ENCODE measurements around the gene HDAC9. TPM values are rescaled to one million over a fixed set of nuclear protein-coding genes. Genes with fewer than 3 reads are reported as not detected.

HDAC9 gene
- 19.9 and 20.3 TPM in 2 replicates for total RNA-seq (2014; rRNA removed; shearing (Covaris generic))
- 8.6 and 13.3 TPM in 2 replicates for polyA plus RNA-seq (2015; cell fraction: cytosol; rRNA removed)
- 13.1 and 13.4 TPM in 2 replicates for polyA plus RNA-seq (2015; cell fraction: nucleus; rRNA removed)

DNA sequence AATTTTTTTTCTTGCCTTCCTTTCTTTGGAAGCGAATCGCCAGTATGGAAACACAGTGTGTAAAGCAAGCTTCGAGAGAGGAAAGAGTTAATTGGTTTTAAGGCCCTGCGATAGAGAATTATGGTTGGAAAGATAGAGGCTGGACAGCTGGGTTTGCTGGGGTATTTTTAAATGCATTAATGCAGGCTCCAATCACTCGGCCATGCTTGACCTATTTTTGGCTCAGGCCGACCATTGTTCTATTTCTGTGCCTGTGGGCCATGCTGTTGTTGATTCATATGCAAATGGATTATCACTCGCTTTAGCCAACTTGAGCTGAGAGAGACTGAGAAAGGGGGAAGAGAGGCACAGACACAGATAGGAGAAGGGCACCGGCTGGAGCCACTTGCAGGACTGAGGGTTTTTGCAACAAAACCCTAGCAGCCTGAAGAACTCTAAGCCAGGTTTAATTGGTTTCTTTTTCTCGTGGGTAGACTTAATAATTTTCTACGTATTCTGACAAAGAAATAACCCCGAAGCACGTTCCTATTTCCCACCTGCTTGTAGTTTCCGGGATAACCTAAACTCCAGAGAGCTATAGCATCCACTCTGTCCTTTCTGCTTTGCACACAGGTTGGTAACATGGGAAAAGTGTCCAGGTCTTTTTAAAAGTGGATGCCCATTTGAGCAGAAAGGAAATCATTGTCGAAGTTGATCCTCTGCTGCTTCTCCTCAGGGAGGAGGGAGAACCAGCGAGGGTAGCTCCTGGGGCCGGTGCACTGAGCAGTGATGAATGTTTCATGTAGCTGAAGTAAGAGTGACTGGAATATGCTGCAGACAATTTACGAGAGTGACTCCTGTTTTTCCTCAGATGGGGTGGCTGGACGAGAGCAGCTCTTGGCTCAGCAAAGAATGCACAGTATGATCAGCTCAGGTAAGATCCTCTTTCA lies at the start of gene HDAC9:
TSS of gene HDAC9 (plus strand) at position 338 of the 929 bp plus-strand sequence. CDS start at position 892, 554 bp downstream.
- peak; percentile 83 for DNase-seq (ENCODE audit: low read depth, low spot score)
- in situ Hi-C loops (cut with HindIII; ENCODE audit: low pct_unique_long_range_greater_than_20kb, low sequenced_read_pairs), result loop anchor here (25.0 kb wide), 1 partner anchor 133 kb away; no protein-coding TSS in a partner anchor

DNA sequence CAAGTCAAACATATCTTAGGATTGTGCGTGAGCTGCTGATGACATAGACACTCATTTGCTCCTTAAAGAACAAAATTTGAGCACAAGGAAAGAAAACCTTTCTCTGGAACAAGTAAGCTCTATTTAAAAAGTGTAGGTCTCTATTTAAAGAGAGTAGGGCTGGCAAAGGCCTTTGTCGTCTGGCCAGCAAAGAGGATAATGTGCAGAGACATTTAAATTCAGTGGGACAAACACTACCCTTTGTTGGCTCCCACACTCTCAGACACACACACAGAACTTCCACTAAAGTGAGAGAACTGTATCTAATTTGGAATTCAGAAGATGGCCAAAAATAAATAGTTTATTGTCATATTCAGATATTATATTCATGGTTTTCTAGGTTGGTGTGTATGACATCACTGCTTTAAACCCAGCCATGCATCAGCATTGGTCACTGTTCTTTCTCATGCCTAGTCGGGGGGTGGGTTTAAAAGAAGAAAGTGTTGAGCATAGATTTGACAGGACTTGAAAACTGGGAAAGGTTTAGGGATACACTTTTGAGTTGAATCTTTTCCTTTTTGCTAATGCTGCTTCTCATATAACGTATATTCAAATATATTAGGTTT lies 49.5 kb upstream of the HDAC9 start:
- DNase-seq (ENCODE audit: low read depth, low spot score), result peak; percentile 88
- in situ Hi-C loops (cut with HindIII; ENCODE audit: low pct_unique_long_range_greater_than_20kb, low sequenced_read_pairs), result no loop called here

DNA sequence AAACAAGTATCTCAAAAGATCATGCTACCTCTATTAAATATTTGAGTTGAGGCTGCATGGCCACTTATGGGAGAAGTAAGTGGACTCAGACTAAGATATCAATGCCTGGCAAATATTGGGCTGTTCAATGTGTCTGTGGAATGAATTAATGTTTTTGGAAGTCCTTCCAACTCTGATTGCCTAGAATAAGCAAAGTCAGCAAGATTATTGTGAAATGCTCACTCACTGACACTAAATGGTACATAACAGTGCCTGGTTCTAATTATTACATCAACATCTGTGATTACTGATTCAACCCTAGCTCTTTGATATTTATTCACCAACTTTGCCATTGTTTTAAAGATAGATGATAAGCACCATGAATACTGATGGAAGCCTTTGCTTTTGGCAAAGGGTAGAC lies 45.5 kb upstream of the HDAC9 start:
- in situ Hi-C loops (cut with HindIII; ENCODE audit: low pct_unique_long_range_greater_than_20kb, low sequenced_read_pairs), result no loop called here
- DNase-seq (ENCODE audit: low read depth, low spot score), result no peak

DNA sequence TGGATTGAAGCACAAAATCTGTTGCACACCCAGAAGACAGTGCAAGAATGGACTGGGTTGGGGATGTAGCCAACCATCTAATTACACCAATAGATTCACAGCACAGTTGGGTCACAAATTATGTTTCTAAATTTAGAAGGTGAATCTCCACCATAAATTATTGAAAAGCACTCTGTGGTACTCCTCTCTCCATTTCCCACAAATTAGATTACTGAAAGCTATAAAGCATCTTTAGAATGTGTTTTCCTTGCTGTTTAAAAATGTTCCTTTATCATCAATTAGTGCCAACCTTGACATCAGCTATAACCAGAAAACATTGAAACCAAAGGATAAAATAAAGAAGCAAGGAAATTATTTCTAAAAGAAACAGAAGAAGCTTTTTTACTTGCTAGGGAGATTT lies 39.9 kb upstream of the HDAC9 start:
- DNase-seq (ENCODE audit: low read depth, low spot score), result no peak
- in situ Hi-C loops (cut with HindIII; ENCODE audit: low pct_unique_long_range_greater_than_20kb, low sequenced_read_pairs), result no loop called here

DNA sequence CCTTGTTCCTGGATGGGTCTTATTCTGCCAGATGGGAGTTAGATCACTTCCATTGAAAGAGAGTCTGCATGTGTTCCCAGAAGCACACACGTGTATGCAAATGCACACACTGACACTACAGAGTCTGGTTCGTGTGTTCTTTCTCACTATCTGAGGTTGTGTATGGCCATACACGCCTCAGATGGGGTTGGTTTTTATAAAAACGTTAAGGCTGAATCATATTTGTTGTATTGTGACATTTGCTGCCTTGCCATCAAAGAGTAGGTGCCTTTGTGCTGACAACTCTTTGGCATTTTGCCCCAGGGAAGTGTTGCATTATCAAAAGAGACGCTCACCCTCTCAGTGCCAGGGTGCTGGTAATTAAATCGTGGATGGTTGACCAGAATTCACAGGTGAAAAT lies 37.7 kb upstream of the HDAC9 start:
- DNase-seq (ENCODE audit: low read depth, low spot score), result peak; percentile 46
- in situ Hi-C loops (cut with HindIII; ENCODE audit: low pct_unique_long_range_greater_than_20kb, low sequenced_read_pairs), result no loop called here

DNA sequence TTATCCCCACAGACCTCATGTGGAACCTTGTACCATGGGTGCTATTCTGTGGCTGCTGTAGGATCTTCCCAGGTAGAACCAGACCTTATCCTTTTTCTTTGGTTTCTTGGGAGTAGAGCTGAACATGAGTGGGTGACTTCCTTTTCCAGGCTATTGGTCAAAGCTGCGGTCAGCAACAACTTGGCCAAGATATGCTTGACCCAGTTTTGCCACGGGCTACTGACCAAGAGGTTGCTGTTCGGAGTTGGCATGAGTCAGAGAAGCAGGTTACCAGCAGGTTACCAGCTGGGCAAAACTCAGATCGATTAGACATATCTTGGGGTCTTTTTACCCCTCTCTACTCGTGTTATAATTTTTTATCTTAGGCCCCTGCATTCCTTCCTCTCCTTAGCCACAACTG lies 36.7 kb upstream of the HDAC9 start:
- DNase-seq (ENCODE audit: low read depth, low spot score), result no peak
- in situ Hi-C loops (cut with HindIII; ENCODE audit: low pct_unique_long_range_greater_than_20kb, low sequenced_read_pairs), result no loop called here

DNA sequence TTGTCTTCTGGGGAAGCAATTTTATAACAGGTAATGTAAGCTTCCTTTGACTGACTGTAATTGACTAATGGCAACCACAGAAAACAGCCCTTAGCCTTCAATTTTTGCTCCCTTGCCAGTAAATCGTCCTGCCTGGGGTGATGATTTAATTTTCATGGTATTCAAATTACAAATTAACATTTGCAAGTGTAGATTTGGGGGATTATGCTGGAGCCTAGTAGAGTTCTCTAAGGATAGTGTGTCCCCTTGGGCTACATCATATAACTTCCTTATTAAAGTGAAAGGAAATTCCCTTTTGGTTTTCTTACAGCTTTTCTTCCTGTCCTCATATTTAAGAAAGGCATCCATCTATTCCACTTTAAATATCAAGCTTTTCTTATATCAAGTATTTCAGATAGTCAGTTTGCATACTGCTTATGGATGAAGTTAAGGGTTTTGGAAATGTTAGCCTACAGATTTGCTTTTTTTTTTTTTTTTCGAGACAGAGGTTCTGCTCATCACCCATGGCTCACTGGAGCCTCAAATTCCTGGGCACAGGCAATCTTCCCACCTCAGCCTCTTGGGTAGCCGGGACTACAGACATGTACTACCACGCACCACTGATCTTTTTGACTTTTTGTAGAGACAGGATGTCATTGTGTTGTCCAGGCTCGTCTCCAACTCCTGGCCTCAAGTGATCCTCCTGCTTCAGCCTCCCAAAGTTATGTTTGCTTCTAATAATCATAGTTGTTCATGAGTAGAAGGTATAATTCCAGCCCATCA lies 35.9 kb upstream of the HDAC9 start:
- in situ Hi-C loops (cut with HindIII; ENCODE audit: low pct_unique_long_range_greater_than_20kb, low sequenced_read_pairs), result no loop called here
- no peak for DNase-seq (ENCODE audit: low read depth, low spot score)

DNA sequence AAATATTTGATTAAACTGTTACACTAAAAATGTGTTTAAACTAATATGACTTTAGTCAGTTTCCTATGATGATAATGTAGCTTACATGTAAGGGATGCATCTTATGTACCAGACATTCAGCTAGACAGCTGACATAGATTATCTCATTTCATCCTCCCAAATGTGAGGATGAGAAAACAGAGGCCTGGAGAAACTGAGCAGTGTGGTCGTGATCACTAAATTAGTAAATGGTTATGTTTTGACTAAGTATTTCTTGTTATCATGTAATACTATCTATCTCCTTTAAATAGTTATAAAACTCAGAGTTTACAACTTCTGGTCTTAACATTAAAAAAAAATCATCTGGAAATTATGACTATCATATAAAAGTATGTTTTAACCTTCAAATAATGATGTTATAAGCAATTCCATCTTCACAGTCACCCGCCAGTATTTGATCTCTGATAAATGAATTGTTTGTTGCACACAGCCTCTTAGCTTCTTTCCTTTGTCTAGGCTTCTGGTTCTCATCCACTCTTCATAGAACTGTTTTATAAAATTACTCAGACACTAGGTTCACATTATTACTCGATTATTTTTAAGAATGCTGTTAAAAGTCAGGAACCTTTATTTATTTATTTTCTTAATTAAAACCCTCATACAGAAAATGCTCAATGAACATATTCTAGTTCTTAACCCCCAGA lies 33.6 kb upstream of the HDAC9 start:
- in situ Hi-C loops (cut with HindIII; ENCODE audit: low pct_unique_long_range_greater_than_20kb, low sequenced_read_pairs), result no loop called here
- no peak for DNase-seq (ENCODE audit: low read depth, low spot score)

DNA sequence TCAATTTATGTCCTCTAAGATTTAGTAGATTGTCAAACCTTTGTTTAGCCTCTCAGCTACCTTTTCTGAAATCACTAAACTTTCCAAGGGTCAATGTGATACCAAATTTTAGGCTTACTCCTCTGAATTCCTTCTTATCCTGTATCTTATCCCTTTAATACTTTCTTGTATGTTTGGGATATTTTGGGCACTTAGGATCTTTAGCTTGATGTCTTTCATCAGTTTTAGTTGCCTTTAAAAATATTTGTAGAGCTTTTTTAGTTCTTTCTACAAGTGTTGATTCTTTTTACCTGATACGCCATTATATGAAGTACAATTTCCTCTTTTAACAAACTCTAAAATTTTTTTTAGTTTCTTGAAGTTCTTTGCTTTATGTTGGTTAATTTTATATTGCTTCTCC lies 30.7 kb upstream of the HDAC9 start:
- in situ Hi-C loops (cut with HindIII; ENCODE audit: low pct_unique_long_range_greater_than_20kb, low sequenced_read_pairs), result no loop called here

DNA sequence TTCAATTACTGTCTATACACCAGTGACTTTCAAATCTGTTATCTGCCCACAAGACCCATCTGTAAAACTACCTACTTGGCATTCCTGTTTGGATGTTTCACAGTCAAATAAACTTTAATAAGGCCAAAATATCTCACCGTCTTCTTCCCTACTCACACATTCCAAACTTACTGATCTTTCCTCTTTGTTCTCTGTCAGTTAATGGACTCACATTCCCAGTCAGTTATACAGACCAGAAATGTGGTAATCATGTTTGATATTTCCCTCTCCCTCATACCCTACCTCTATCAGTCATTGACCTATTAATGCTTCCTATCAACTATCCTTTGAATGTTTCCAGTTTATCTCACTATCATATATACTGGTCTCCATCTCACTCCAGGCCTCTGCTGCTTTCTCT lies 28.5 kb upstream of the HDAC9 start:
- DNase-seq (ENCODE audit: low read depth, low spot score), result no peak
- in situ Hi-C loops (cut with HindIII; ENCODE audit: low pct_unique_long_range_greater_than_20kb, low sequenced_read_pairs), result no loop called here

More for the DNA sequence above, 30.7 kb upstream of the HDAC9 start:
- no peak for DNase-seq (ENCODE audit: low read depth, low spot score)

DNA sequence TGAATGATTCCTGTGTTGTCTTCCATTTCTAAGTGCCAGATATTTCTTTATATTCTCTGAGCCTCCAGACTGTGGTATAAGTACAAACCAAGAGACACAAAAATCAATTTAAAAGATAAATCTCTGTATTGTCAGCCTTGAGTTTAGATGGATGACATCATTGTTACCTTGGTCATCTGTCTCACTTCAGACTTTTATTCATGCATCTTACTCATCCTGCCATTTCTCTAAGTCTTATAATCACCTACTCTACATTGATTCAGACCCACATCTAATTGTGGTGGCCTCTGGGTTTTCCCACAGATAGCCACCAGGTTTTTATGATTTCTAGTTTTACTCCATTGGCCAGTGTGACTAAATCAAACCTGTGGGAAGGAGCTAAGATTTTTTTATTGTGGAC lies 26.8 kb upstream of the HDAC9 start:
- no peak for DNase-seq (ENCODE audit: low read depth, low spot score)
- in situ Hi-C loops (cut with HindIII; ENCODE audit: low pct_unique_long_range_greater_than_20kb, low sequenced_read_pairs), result no loop called here

DNA sequence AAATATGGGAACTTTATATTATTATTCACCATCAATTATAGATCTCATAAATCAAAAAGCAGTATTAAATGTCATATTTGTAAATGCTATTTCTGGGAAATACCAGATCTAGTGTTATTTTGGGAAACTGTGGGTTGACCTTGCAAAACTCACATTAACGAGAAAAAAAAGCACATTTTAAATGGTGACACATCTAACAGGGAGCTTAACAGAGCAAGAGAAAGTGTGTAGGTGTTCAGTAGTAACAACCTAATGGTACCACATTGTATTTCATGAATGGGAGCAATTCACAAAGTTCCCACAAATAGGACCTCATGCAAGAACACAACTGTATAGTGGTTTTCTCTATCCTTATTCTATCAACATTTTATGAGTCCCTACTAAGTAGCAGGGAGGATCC lies 26.2 kb upstream of the HDAC9 start:
- no peak for DNase-seq (ENCODE audit: low read depth, low spot score)
- in situ Hi-C loops (cut with HindIII; ENCODE audit: low pct_unique_long_range_greater_than_20kb, low sequenced_read_pairs), result no loop called here

DNA sequence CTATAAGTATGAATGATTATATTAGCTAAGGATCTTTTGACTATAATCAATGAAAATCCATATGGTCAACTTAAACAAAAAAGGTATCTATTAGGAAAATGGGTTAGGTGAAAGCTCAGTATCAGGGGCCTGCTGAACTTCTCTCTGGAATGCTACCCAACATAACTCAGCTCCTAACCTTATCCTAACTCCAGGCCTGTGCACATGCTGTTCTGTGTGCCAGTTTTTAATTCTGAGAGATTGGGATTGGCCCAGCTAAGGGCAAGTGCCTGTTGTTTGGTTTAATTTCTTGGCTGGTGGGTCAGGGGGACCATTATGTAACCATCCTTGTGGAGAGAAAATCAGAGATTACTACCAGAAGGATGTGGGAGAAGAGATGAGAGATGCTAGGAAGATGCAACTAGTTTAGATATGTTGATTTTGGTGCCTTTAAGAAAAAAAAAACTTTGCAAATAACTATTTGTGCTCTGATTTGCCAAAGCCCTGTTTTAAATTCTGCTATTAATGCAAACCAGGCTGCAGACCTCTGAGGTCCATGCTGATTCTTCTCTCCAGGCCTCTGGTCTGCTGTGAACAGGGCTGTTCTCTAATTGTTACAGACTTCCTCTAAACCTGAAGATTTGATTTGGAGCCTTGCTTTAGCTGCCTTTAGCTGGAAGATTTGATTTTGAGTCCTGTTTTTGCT lies 23.9 kb upstream of the HDAC9 start:
- no peak for DNase-seq (ENCODE audit: low read depth, low spot score)
- in situ Hi-C loops (cut with HindIII; ENCODE audit: low pct_unique_long_range_greater_than_20kb, low sequenced_read_pairs), result no loop called here

DNA sequence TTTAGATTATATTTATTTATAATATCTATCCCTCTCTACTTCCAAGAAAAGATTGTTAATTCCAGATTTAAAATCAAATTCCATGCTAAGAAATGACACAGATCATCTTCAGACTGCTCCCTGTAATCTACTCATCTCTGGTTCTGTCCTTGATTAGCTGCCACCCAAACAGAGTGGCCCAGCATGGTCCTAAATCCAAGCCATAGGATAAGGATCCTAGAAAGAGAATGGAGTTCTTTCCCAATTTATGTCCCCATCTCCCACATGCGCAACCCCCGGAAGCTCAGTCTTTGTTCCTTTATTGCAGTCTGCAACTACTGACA lies 23.4 kb upstream of the HDAC9 start:
- in situ Hi-C loops (cut with HindIII; ENCODE audit: low pct_unique_long_range_greater_than_20kb, low sequenced_read_pairs), result no loop called here
- DNase-seq (ENCODE audit: low read depth, low spot score), result no peak

DNA sequence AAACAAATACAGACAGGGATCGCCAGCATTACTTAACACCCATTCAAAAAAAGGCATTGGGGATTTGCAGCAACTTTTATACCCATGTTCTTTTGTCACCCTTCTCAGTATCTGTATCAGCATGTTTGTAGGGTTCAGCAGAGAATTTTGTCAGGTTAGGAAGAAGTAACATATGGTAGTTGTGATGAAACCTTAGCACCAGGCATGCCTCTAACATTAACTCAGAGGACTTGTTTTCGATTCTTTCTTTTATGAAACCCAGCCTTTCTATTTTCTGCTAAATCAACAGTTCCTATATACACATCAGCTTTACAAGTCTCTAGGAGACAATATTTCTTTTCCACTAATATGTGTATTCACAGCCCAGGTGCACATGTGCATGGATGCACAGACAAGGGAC lies 22.4 kb upstream of the HDAC9 start:
- DNase-seq (ENCODE audit: low read depth, low spot score), result no peak
- in situ Hi-C loops (cut with HindIII; ENCODE audit: low pct_unique_long_range_greater_than_20kb, low sequenced_read_pairs), result no loop called here

DNA sequence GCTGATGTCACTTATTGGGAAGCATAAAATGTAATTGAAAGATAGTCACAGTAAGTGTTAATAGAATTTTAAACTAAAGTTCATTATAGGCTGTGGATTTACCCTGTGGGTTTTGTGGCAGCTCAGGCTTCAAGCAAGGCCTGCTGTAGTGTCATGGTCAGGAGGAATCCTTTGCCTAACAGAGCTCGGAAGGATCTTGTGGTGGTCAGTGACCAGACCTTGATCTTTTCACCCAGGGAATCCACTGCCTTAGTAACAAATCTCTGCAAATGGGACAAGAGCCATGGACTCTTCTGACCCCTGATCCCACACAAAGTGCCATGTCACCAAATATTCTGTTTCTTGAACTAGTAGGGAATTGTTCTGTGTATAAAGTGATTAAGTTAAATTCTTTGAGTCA lies 20.6 kb upstream of the HDAC9 start:
- in situ Hi-C loops (cut with HindIII; ENCODE audit: low pct_unique_long_range_greater_than_20kb, low sequenced_read_pairs), result loop anchor here (25.0 kb wide), 1 partner anchor 113 kb away; no protein-coding TSS in a partner anchor

DNA sequence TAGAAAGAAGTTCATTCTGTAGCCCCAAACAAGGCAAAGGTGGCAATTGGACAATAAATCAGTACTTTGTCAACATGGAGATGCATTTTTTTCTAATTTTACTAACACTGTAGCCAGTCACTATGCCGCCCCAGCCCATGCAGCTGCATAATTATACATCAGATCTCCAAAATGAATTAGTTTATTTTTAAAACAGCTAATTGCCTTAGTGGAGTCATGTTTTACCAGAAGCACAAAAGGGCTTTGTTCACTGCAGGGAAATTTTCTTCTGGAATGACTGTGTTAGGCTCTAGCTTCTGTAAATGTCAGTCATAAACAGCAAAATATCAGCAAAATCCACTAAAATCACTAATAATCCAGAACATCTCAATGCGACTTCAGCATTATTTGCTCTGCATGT lies 20.1 kb upstream of the HDAC9 start:
- in situ Hi-C loops (cut with HindIII; ENCODE audit: low pct_unique_long_range_greater_than_20kb, low sequenced_read_pairs), result loop anchor here (25.0 kb wide), 1 partner anchor 113 kb away; no protein-coding TSS in a partner anchor
- DNase-seq (ENCODE audit: low read depth, low spot score), result peak; percentile 55

More for the DNA sequence above, 20.6 kb upstream of the HDAC9 start:
- DNase-seq (ENCODE audit: low read depth, low spot score), result no peak

Measured in SK-MEL-5 (cell line).